ENCODE measurements around the gene U2AF1.
"Not testable (repeated sequence)": the region's sequence is repeated elsewhere in the genome, so short reads cannot be mapped to it uniquely, and the experiment has no call there.

DNA sequence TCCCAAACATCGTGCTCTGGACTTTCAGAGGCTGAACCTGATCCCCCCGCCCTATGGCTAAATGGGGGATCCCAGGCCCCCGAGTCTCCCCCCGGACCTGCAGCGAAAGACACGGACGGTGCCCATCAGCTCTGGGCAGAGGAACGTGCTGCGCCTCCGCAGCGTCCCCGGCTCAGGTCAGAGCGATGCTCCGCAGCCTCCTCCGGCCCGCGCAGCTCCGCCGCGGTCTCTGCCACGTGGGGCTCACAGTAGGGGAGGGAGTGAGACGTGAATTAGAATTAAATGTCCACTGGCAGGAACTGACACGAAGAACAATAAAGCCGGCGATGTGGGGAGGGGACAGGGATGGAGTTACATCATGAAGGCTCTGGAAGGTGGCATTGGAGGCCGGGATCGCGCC lies 30.7 kb downstream of the U2AF1 start:
- TF ChIP-seq, protein P1, sequence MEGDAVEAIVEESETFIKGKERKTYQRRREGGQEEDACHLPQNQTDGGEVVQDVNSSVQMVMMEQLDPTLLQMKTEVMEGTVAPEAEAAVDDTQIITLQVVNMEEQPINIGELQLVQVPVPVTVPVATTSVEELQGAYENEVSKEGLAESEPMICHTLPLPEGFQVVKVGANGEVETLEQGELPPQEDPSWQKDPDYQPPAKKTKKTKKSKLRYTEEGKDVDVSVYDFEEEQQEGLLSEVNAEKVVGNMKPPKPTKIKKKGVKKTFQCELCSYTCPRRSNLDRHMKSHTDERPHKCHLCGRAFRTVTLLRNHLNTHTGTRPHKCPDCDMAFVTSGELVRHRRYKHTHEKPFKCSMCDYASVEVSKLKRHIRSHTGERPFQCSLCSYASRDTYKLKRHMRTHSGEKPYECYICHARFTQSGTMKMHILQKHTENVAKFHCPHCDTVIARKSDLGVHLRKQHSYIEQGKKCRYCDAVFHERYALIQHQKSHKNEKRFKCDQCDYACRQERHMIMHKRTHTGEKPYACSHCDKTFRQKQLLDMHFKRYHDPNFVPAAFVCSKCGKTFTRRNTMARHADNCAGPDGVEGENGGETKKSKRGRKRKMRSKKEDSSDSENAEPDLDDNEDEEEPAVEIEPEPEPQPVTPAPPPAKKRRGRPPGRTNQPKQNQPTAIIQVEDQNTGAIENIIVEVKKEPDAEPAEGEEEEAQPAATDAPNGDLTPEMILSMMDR (IDR thresholded peaks at IDR 0.05; ENCODE audit: insufficient read depth, low read length, poor library complexity, severe bottlenecking) = not testable (repeated sequence)
- not testable (repeated sequence) for TF ChIP-seq EZH2phosphoT487 (conservative IDR thresholded peaks at IDR 0.05; ENCODE audit: low read length)

Measured in SU-DHL-6 (cell line).